HS-5 (cell line): Measurements from ENCODE around the gene DEFB132.
A peak's percentile ranks its signal among the peaks of the same experiment; 100 is the strongest.
"Not testable (repeated sequence)": the region's sequence is repeated elsewhere in the genome, so short reads cannot be mapped to it uniquely, and the experiment has no call there.

Experiments
- DNase-seq: peaks from one replicate; pipeline ENCODE4 v3.0.0-alpha.2; 2012; ENCODE audit warnings: low read depth

DEFB132 gene

GRCh38 chr20:257419-257818 is at the start of gene DEFB132:
TSS of gene DEFB132 (plus strand) at chr20:257724. CDS start at chr20:257779, 55 bp downstream.
- DNase-seq, result no peak

- peak; percentile 13 for DNase-seq
These were observed 48.5 kb upstream of the DEFB132 start for GRCh38 chr20:208942-209566.

- DNase-seq, result no peak
These were observed 46.6 kb upstream of the DEFB132 start for GRCh38 chr20:210809-211502.

- no peak for DNase-seq
These were observed 43.1 kb upstream of the DEFB132 start for GRCh38 chr20:214383-214782.

GRCh38 chr20:215796-216195 is 41.7 kb upstream of the DEFB132 start:
- no peak for DNase-seq

- no peak for DNase-seq
These were observed 40.3 kb upstream of the DEFB132 start for GRCh38 chr20:217266-217665.

- no peak for DNase-seq
These were observed 38.0 kb upstream of the DEFB132 start for GRCh38 chr20:219290-220115.

- no peak for DNase-seq
These were observed 36.2 kb upstream of the DEFB132 start for GRCh38 chr20:221258-221830.

GRCh38 chr20:225879-226278 is 31.6 kb upstream of the DEFB132 start:
- DNase-seq, result not testable (repeated sequence)

GRCh38 chr20:226958-227357 is 30.6 kb upstream of the DEFB132 start, which contains the start of gene DEFB129:
TSS of gene DEFB129 (plus strand) at chr20:227258. CDS start at chr20:227289, 31 bp downstream.
- DNase-seq, result no peak

- DNase-seq, result no peak
These were observed 30.0 kb upstream of the DEFB132 start for GRCh38 chr20:227439-228105.

GRCh38 chr20:235891-236290 is 21.6 kb upstream of the DEFB132 start:
- DNase-seq, result no peak

GRCh38 chr20:237489-237888 is 20.0 kb upstream of the DEFB132 start:
- no peak for DNase-seq

- no peak for DNase-seq
These were observed 19.6 kb upstream of the DEFB132 start for GRCh38 chr20:237929-238328.

GRCh38 chr20:242905-243304 is 14.6 kb upstream of the DEFB132 start:
- no peak for DNase-seq

- no peak for DNase-seq
These were observed 6.2 kb upstream of the DEFB132 start for GRCh38 chr20:251354-251753.

GRCh38 chr20:252801-253200 is 4.7 kb upstream of the DEFB132 start:
- DNase-seq, result no peak

- DNase-seq, result not testable (repeated sequence)
These were observed 4.1 kb upstream of the DEFB132 start for GRCh38 chr20:253447-253846.

- no peak for DNase-seq
These were observed 840 bp downstream of the DEFB132 start for GRCh38 chr20:258269-258858.

GRCh38 chr20:258963-259362 is 1.4 kb downstream of the DEFB132 start:
- no peak for DNase-seq

- no peak for DNase-seq
These were observed 2.5 kb downstream of the DEFB132 start for GRCh38 chr20:259981-260380.

- no peak for DNase-seq
These were observed 6.2 kb downstream of the DEFB132 start for GRCh38 chr20:263701-264100.
